Pancreas (tissue), 10 donors: ENCODE results near the gene PTPRG. TPM values are rescaled to one million over a fixed set of nuclear protein-coding genes. Genes with fewer than 3 reads are reported as not detected.

Experiments
- ATAC-seq, 4 donors: fragments of 200-7000 bp; cut with Tn5 transposase; one replicate each; pipeline versions ENCODE4 v1.8.0 to v1.9.1; 2020; ENCODE audit warnings: mild to moderate bottlenecking in 4 of 4, moderate library complexity in 4 of 4
- DNase-seq, 6 donors: peaks; one replicate each; pipeline ENCODE4 v3.0.0-alpha.2; 2020
- FAIRE-seq: peaks from 2 replicates; lab custom pipeline; 2012; peaks lifted over from hg19 to GRCh38; lab: Jason Lieb, UNC
- H3K27ac ChIP-seq, 4 donors: fragments of 200-600 bp; sonication (generic); 1 replicate in 3 of 4; 2 replicates in 1 of 4; pipeline versions ENCODE4 v1.5.0 to v1.8.0; 2020
- H3K27me3 ChIP-seq, 4 donors: fragments of 200-600 bp; one replicate each; pipeline ENCODE4 v1.8.0; 2021
- H3K36me3 ChIP-seq, 3 donors: fragments of 200-600 bp; sonication (generic) in 1 of 3; one replicate each; pipeline versions ENCODE4 v1.5.0 to v1.8.0; 2020 to 2021
- H3K4me1 ChIP-seq, 3 donors: fragments of 200-600 bp; one replicate each; pipeline ENCODE4 v1.8.0; 2021
- H3K4me3 ChIP-seq, 4 donors: fragments of 200-600 bp; sonication (generic) in 2 of 4; one replicate each; pipeline versions ENCODE4 v1.5.0 to v1.8.0; 2020 to 2021
- H3K9me3 ChIP-seq, 4 donors: fragments of 200-600 bp; one replicate each; pipeline ENCODE4 v1.8.0; 2021
- WGBS, 2 donors: extraction: QIAGEN DNeasy Blood & Tissue Kit; methylation state at CpG; one replicate each; pipeline ENCODE4 v1.1.7; 2013; 5-methylcytosine and 5-hydroxymethylcytosine counted together
- intact Hi-C, 3 donors: fragments of 100-400 bp; cut with DNase I; formaldehyde crosslinking; loops; one replicate each; pipeline versions ENCODE4 v1.11.1 to v1.14.2; 2022
- polyA plus RNA-seq, 2 donors: library from polyadenylated mRNA; stranded (reverse); fragments of 200-250 nt; gene quantifications; one replicate each; pipeline ENCODE4 v1.2.3, GENCODE V29; 2013
- total RNA-seq, 6 donors: library from RNA; stranded (reverse); fragmentation: NEBNext Ultra II Directional in 4 of 6; extraction: Animal tissue kit (Norgen Biotek cat#: 25700) in 4 of 6; gene quantifications; one replicate each; pipeline versions ENCODE4 v1.2.1 to v1.2.4, GENCODE V29; 2021 to 2023
- TF ChIP-seq, protein P1 (sequence below), 4 donors: fragments of 200-600 bp; sonication (generic) in 3 of 4; IDR thresholded peaks; one replicate each; pipeline versions ENCODE4 v1.5.0 to v1.8.0; 2021; ENCODE audit warnings: antibody characterized with exemption in 4 of 4
- donor health status: healthy with polysubstance abuse.
- donor health status: DM: no; HTN: no; CAD: no; lungs with moderate emphysema.
- donor health status: DM: no; HTN: no; CAD: no.
- donor health status: control.
- donor health status: control.
- donor health status: Bipolar disorder and iron deficiency.
- donor health status: DM: yes; HTN: yes; CAD: no.
- donor health status: DM: no; HTN: no; CAD: no.
- donor health status: DM: no; HTN: no; CAD: no.
- donor health status: DM: yes; HTN: yes; CAD: no.

Gene PTPRG
- total and polyA plus RNA-seq, 8 donors: 2.8 to 20.5 (median 9.5) TPM

DNA sequence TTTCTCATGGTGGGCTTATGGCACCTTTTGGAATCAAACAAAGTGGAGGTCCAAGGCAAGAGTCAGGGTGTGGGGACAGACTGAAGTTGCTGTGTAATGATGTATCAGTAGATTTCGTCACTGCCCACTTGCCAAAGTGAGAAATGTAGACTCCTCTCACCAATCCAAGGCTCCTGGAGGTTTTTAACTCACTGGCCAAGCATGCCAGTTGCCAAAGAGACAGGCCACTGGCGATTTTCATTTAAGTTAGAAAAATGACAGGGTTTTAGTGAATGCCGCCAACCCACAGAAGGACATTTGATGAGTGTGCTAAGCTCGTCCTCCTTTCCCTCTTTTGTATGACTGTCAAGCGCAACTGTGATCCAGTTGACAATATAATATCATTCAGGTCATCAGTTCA lies 602.8 kb downstream of the PTPRG start:
- no peaks in the 10 kb centered on the region for H3K27me3 ChIP-seq
- 82 to 88% methylated on average over 5 of the region's 5 CpGs for WGBS, 2 donors
- TF ChIP-seq, protein P1, sequence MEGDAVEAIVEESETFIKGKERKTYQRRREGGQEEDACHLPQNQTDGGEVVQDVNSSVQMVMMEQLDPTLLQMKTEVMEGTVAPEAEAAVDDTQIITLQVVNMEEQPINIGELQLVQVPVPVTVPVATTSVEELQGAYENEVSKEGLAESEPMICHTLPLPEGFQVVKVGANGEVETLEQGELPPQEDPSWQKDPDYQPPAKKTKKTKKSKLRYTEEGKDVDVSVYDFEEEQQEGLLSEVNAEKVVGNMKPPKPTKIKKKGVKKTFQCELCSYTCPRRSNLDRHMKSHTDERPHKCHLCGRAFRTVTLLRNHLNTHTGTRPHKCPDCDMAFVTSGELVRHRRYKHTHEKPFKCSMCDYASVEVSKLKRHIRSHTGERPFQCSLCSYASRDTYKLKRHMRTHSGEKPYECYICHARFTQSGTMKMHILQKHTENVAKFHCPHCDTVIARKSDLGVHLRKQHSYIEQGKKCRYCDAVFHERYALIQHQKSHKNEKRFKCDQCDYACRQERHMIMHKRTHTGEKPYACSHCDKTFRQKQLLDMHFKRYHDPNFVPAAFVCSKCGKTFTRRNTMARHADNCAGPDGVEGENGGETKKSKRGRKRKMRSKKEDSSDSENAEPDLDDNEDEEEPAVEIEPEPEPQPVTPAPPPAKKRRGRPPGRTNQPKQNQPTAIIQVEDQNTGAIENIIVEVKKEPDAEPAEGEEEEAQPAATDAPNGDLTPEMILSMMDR (IDR thresholded peaks at IDR 0.05): no peak
- no peak overlapping the region for H3K4me3 ChIP-seq
- FAIRE-seq (no peak), ATAC-seq (no peak), DNase-seq (no peak)
- intact Hi-C loops: no loop called here
- H3K4me1 ChIP-seq: peaks cover 0 to 16% (median 13%) of the 10 kb centered on the region in 3 donors
- H3K27ac ChIP-seq: no peak overlapping the region
- no peaks in the 10 kb centered on the region for H3K36me3 ChIP-seq
- H3K9me3 ChIP-seq: no peaks in the 10 kb centered on the region

DNA sequence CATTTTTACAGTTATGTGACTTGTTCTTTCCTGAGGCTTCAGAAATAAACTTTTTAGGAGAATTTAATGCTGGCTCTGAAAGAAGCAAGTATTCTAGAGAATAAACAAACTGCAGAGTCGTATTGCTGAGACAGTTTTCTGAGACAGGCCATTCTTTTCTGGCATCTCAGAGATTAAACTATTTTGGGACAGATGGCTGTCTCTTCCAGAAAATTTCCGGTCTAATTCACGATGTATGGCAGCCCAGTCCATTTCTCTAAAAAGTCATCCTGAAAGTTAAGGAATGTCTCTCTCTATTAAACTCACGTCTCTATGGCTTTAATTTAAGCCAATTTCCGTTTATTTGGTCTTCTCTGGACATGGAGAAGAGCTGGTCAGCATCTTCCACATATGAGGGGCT lies 603.4 kb downstream of the PTPRG start:
- DNase-seq (no peak), FAIRE-seq (no peak), ATAC-seq (no peak)
- intact Hi-C loops: no loop called here
- Histone ChIP-seq H3K27ac (no peak overlapping the region), H3K9me3 (no peaks in the 10 kb centered on the region), H3K27me3 (no peaks in the 10 kb centered on the region), H3K4me1 (peaks cover 0 to 13% (median 12%) of the 10 kb centered on the region in 3 donors), H3K4me3 (no peak overlapping the region), H3K36me3 (no peaks in the 10 kb centered on the region)
- 76 to 84% methylated on average over 5 of the region's 5 CpGs for WGBS, 2 donors
- TF ChIP-seq, protein P1 (IDR thresholded peaks at IDR 0.05): no peak

DNA sequence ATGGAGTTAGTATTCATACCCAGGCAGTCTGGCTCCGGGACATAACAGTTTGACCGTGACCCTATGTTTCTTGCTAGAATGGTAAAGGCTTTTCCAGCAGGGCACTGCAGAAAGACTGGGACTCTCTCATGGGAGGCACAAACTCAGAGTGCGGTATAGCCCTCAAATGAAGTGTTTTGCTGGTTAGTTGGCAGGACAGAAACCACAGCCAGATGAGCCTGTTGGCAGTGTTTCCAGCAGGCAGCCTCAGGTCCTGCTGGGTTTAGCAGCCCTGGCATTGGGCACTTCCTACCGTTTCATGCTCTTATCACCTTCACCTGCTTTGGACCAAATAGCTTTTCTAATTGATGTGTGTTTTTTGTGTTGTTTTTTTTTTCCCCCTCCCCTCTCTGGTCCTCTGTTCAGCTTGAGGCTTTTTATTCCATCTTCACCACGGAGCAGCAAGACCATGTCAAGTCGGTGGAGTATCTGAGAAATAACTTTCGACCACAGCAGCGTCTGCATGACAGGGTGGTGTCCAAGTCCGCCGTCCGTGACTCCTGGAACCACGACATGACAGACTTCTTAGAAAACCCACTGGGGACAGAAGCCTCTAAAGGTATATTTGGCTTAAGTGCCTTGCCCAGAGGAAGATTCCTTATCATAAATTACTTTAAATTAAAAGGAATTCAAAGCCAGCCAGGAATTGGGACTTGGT lies 606.3 kb downstream of the PTPRG start:
- no peak for ATAC-seq
- Histone ChIP-seq H3K27me3 (no peaks in the 10 kb centered on the region), H3K36me3 (no peaks in the 10 kb centered on the region), H3K9me3 (no peaks in the 10 kb centered on the region), H3K4me1 (no peaks in the 10 kb centered on the region), H3K27ac (no peak overlapping the region), H3K4me3 (no peak overlapping the region)
- WGBS, 2 donors: 87 to 90% methylated on average over 12 of the region's 12 CpGs
- no peak for DNase-seq
- FAIRE-seq: no peak
- intact Hi-C loops: no loop called here
- TF ChIP-seq, protein P1 (IDR thresholded peaks at IDR 0.05): no peak

DNA sequence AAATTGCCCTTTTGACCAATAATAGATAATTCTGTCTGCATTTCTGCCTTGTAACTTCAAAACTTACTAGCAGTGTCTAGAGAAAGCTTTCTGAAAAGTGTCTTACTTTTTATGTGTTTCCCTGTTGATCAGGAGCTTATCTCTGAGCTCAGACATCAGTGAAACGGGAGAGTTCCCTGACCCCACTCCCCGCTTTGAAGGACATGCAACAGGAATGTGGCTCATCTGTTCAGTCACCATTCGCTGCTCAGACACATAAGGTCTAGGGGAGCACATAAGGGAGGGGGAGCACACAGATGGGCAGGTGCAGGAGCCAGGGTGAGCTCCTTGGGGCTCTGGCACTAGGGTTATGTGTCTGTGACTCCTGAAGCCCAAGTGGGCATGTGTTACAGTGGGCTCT lies 607.0 kb downstream of the PTPRG start:
- intact Hi-C loops: no loop called here
- no peak overlapping the region for H3K27ac ChIP-seq
- TF ChIP-seq, protein P1 (IDR thresholded peaks at IDR 0.05): no peak
- DNase-seq: no peak
- FAIRE-seq: no peak
- 93 to 94% methylated on average over 3 of the region's 3 CpGs for WGBS, 2 donors
- ATAC-seq: no peak
- H3K4me1 ChIP-seq: no peaks in the 10 kb centered on the region
- H3K36me3 ChIP-seq: no peaks in the 10 kb centered on the region
- H3K9me3 ChIP-seq: no peaks in the 10 kb centered on the region
- H3K4me3 ChIP-seq: no peak overlapping the region
- no peaks in the 10 kb centered on the region for H3K27me3 ChIP-seq

DNA sequence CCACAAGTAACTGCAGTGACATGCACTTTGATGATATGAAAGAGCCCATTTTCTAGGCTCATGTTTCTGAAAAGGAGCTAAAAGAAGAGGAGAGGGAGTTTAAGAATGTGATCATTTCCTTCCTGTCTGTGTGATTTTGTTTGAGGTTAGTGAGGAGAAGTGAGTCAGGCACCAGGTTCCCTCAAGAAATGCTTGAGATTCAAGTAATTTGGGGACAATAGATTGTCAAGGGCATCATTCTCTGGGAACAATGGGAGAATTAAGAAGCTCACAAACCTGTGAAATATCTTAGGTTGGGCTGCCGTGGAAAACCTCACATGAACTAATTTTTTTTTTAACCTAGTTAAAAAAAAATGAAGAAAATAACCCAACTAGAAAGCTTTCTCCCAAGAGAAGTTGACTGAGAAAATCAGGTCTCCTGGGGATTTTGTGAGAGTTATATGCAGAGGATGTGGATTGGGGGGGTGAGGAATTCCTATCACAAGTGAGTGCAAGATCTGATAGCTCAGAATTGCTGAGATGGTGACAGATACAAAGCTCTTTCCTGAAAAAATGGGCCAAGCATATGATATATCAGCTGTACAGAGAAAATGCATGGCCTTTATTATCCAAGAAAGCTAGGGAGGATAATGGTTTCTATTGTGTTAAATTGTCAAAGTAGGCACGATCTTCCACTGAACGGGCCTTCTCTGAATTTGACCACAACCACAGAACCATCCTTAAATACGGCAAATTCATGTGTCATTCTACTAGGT lies 608.7 kb downstream of the PTPRG start:
- no peak for FAIRE-seq
- intact Hi-C loops: no loop called here

More for the DNA sequence above, 608.7 kb downstream of the PTPRG start:
- H3K27ac ChIP-seq: no peak overlapping the region
- no peaks in the 10 kb centered on the region for H3K4me1 ChIP-seq
- ATAC-seq (no peak), DNase-seq (no peak)
- no peak overlapping the region for H3K4me3 ChIP-seq
- no peaks in the 10 kb centered on the region for H3K27me3 ChIP-seq
- H3K9me3 ChIP-seq: no peaks in the 10 kb centered on the region
- WGBS, 2 donors: 82 to 85% methylated on average over 4 of the region's 4 CpGs
- TF ChIP-seq, protein P1 (IDR thresholded peaks at IDR 0.05): no peak
- no peaks in the 10 kb centered on the region for H3K36me3 ChIP-seq
